HG03520 (cell line): ENCODE data around the gene LIF.
"Not testable (repeated sequence)": the region's sequence is repeated elsewhere in the genome, so short reads cannot be mapped to it uniquely, and the experiment has no call there.

Experiments used
- ATAC-seq: cut with Tn5 transposase; IDR thresholded peaks from one replicate; pipeline ENCODE4 v1.9.1; 2021; ENCODE audit warnings: mild to moderate bottlenecking, moderate library complexity; ENCODE audit not compliant: unreplicated experiment

Gene LIF

GRCh38 chr22:30227438-30228228, 18.9 kb downstream of the LIF start:
- ATAC-seq, result no peak

- ATAC-seq, result no peak
These were observed 20.2 kb downstream of the LIF start for GRCh38 chr22:30226192-30226832.

- no peak for ATAC-seq
These were observed 21.2 kb downstream of the LIF start for GRCh38 chr22:30225220-30225927.

GRCh38 chr22:30224161-30224857, 22.2 kb downstream of the LIF start:
- no peak for ATAC-seq

- ATAC-seq, result no peak
These were observed 23.3 kb downstream of the LIF start for GRCh38 chr22:30223303-30223702.

GRCh38 chr22:30222321-30222720, 24.2 kb downstream of the LIF start:
- ATAC-seq, result no peak

GRCh38 chr22:30221121-30221992, 25.2 kb downstream of the LIF start:
- no peak for ATAC-seq

GRCh38 chr22:30220338-30221012, 26.1 kb downstream of the LIF start:
- no peak for ATAC-seq

GRCh38 chr22:30219668-30220278, 26.8 kb downstream of the LIF start:
- ATAC-seq, result no peak

GRCh38 chr22:30219049-30219654, 27.4 kb downstream of the LIF start:
- ATAC-seq, result no peak

- no peak for ATAC-seq
These were observed 28.6 kb downstream of the LIF start for GRCh38 chr22:30217698-30218560.

- ATAC-seq, result no peak
These were observed 29.8 kb downstream of the LIF start for GRCh38 chr22:30216710-30217109.

GRCh38 chr22:30216272-30216671, 30.3 kb downstream of the LIF start:
- not testable (repeated sequence) for ATAC-seq

- ATAC-seq, result no peak
These were observed 31.7 kb downstream of the LIF start for GRCh38 chr22:30214703-30215407.

GRCh38 chr22:30212996-30213441, 33.5 kb downstream of the LIF start:
- no peak for ATAC-seq

GRCh38 chr22:30212363-30212995, 34.1 kb downstream of the LIF start:
- ATAC-seq, result no peak
